Stomach smooth muscle (tissue), 2 donors: Measurements from ENCODE around the gene SIK2.
A peak's percentile ranks its signal among the peaks of the same experiment; 100 is the strongest.

Source experiments
- H3K27ac ChIP-seq: one replicate; pipeline ENCODE4 v1.7.0; 2013; ENCODE audit warnings: mild to moderate bottlenecking, low read length, inconsistent platforms
- H3K27me3 ChIP-seq, 2 donors: one replicate each; pipeline ENCODE4 v1.7.0; 2013; ENCODE audit warnings: low read length in 2 of 2; ENCODE audit not compliant: insufficient read depth in 2 of 2, control insufficient read depth in 1 of 2
- H3K36me3 ChIP-seq, 2 donors: one replicate each; pipeline ENCODE4 v1.7.0; 2013; ENCODE audit warnings: low read length in 2 of 2; ENCODE audit not compliant: control insufficient read depth in 2 of 2, insufficient read depth in 2 of 2
- H3K4me1 ChIP-seq: one replicate; pipeline ENCODE4 v1.7.0; 2013; ENCODE audit warnings: low read length; ENCODE audit not compliant: control insufficient read depth, insufficient read depth
- H3K4me3 ChIP-seq, 2 donors: one replicate each; pipeline ENCODE4 v1.7.0; 2013; ENCODE audit warnings: low read length in 2 of 2
- H3K9ac ChIP-seq, 2 donors: one replicate each; pipeline ENCODE4 v1.7.0; 2013; ENCODE audit warnings: low read length in 2 of 2, mild to moderate bottlenecking in 1 of 2
- H3K9me3 ChIP-seq, 2 donors: one replicate each; pipeline ENCODE4 v1.7.0; 2013; ENCODE audit warnings: low read length in 2 of 2; ENCODE audit not compliant: control insufficient read depth in 2 of 2
- donor health status: healthy.
- donor health status: Pancreatic carcinoma.

The SIK2 gene

GRCh38 chr11:111729071-111729830 is 127.0 kb downstream of the SIK2 start:
- Histone ChIP-seq H3K9me3 (no peaks in the 10 kb centered on the region), H3K4me3 (no peak overlapping the region), H3K9ac (peak overlapping the region in 1 of 2 donors; percentile 29), H3K36me3 (peaks cover 22% of the 10 kb centered on the region in 2 donors), H3K27ac (peak overlapping the region; percentile 53), H3K4me1 (peaks cover 47% of the 10 kb centered on the region), H3K27me3 (no peaks in the 10 kb centered on the region)

- no peak overlapping the region for H3K4me3 ChIP-seq
- peak overlapping the region; percentile 53 for H3K27ac ChIP-seq
- no peaks in the 10 kb centered on the region for H3K9me3 ChIP-seq
- H3K9ac ChIP-seq = peak overlapping the region in 1 of 2 donors; percentile 6
- H3K27me3 ChIP-seq = no peaks in the 10 kb centered on the region
- peaks cover 54% of the 10 kb centered on the region for H3K4me1 ChIP-seq
- H3K36me3 ChIP-seq = peaks cover 16% of the 10 kb centered on the region in 2 donors
Measured at GRCh38 chr11:111729831-111730311, 127.6 kb downstream of the SIK2 start.

DNA sequence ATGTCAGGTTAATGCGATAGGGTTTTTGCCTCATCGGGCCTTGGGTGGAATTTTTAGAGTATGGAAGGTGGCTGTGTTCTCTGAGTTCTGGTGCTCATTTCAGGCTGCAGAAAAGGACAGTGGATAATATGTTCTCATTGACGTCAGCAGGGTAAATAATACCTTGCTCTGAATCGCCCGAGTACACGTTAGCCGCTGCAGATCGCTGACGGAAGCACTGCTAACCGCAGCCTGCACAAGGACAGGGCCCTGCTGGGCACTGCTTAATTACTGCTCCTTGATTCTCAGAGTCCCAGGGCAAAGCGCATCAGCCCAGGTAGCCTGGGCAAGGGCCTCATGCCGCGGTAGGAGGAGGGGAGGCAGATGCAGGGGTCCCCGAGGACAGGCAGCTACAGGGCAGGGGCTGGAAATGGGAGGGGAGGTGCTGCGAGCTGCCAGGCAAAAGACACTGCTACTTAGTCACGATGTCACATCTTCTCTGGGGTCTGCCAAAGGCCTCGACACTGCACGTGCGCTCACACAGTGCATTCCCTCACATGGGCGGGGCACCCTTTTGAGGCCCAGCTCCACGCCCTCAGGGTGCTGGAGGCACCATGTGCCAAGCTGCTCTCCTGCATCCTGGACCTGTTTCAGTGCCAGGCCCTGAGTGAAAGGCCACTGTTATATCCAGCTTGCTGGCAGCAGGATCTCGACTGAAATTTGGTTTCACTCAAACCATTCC is 128.8 kb downstream of the SIK2 start:
- Histone ChIP-seq H3K36me3 (peaks cover 6 to 9% of the 10 kb centered on the region in 2 donors), H3K9ac (no peak overlapping the region), H3K27ac (peak overlapping the region; percentile 99), H3K4me1 (peaks cover 65% of the 10 kb centered on the region), H3K9me3 (no peaks in the 10 kb centered on the region), H3K4me3 (no peak overlapping the region), H3K27me3 (no peaks in the 10 kb centered on the region)

DNA sequence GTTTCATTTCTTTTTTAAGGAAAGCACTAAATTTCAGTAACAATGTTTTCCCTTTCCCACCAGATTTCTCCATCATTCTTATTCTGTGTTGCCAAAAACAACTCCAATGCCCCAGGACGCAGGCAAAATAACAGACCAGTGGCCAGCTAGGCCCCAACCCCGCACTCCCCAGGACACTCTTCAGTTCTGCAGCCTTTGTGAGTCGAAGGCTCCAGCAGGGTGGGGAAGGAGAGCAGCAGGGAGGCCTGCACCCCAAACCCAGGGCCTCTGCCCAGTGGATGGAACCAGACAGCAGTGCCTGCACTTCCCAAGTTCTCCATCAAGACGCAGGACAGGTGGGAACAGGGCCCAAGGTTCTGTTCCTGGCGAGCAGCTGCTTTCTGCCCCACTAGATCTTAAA is 129.6 kb downstream of the SIK2 start:
- peak overlapping the region; percentile 99 for H3K27ac ChIP-seq
- peaks cover 73% of the 10 kb centered on the region for H3K4me1 ChIP-seq
- H3K4me3 ChIP-seq = no peak overlapping the region
- peaks cover 0 to 7% of the 10 kb centered on the region in 2 donors for H3K36me3 ChIP-seq
- H3K27me3 ChIP-seq = no peaks in the 10 kb centered on the region
- H3K9me3 ChIP-seq = no peaks in the 10 kb centered on the region
- H3K9ac ChIP-seq = no peak overlapping the region

DNA sequence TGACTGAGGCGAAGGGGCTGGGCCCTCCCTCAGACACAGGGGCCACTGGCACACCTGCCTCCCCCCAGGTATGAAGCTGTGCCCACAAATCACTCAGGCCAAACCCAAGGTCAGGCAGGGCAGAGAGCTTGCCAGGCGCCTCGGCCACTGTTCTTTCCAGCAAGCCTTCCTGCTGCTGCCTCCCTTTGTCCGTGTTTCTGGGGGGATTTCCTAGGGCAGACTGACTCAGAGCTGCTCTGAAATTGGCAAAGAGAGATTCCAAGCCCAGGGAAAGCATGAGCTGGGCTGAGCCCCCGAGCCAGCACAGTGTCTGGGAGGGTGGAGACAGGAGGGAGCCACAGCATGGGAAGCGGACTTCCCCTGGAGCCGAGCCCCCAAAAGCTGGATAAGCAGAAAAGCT is 130.8 kb downstream of the SIK2 start:
- Histone ChIP-seq H3K27me3 (no peaks in the 10 kb centered on the region), H3K27ac (peak overlapping the region; percentile 99), H3K9me3 (no peaks in the 10 kb centered on the region), H3K36me3 (peaks cover 0 to under 1% of the 10 kb centered on the region in 2 donors), H3K4me1 (peaks cover 85% of the 10 kb centered on the region), H3K9ac (peak overlapping the region; percentile 61 to 72), H3K4me3 (peak overlapping the region in 1 of 2 donors; percentile 49)

DNA sequence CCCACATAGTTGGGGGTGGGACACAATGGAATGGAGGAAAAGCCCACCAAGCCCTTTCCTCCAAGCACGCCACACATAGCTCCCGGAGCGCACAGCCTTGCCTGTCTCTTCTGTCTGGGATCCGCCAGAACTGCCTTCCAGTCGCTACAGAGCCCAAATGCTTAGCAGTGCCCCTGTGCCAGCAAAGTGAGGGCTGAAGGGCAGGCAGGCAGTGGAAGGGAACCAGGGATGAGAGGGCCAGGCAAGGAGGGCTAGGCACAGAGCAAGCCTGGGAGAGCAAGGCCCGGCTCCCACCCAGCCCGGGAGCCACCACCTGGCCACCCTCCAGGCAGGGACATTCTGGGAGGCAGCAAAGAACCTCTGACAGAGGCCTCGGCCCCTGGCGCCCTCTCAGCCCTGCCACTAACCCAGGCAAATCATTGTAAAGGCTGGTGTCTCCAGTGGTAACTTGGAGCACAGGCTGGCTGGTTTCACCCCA is 131.4 kb downstream of the SIK2 start:
- H3K27ac ChIP-seq = peak overlapping the region; percentile 99
- H3K4me1 ChIP-seq = peaks cover 91% of the 10 kb centered on the region
- peak overlapping the region in 1 of 2 donors; percentile 49 for H3K4me3 ChIP-seq
- H3K27me3 ChIP-seq = no peaks in the 10 kb centered on the region
- peak overlapping the region; percentile 61 to 72 for H3K9ac ChIP-seq
- no peaks in the 10 kb centered on the region for H3K9me3 ChIP-seq
- H3K36me3 ChIP-seq = peaks cover 0 to 2% of the 10 kb centered on the region in 2 donors

- H3K4me3 ChIP-seq = peak overlapping the region in 1 of 2 donors; percentile 71
- H3K27ac ChIP-seq = peak overlapping the region; percentile 99
- no peaks in the 10 kb centered on the region for H3K9me3 ChIP-seq
- H3K9ac ChIP-seq = peak overlapping the region; percentile 61 to 91
- peaks cover 89% of the 10 kb centered on the region for H3K4me1 ChIP-seq
- peaks cover 0 to 2% of the 10 kb centered on the region in 2 donors for H3K36me3 ChIP-seq
- H3K27me3 ChIP-seq = no peaks in the 10 kb centered on the region
Measured at GRCh38 chr11:111734101-111734953, 132.1 kb downstream of the SIK2 start.

- no peaks in the 10 kb centered on the region for H3K9me3 ChIP-seq
- no peaks in the 10 kb centered on the region for H3K27me3 ChIP-seq
- H3K4me1 ChIP-seq = peaks cover 84% of the 10 kb centered on the region
- H3K4me3 ChIP-seq = peak overlapping the region in 1 of 2 donors; percentile 71
- H3K27ac ChIP-seq = peak overlapping the region; percentile 99
- H3K36me3 ChIP-seq = peaks cover 0 to 2% of the 10 kb centered on the region in 2 donors
- H3K9ac ChIP-seq = peak overlapping the region; percentile 61 to 91
Measured at GRCh38 chr11:111734954-111735261, 132.7 kb downstream of the SIK2 start.

DNA sequence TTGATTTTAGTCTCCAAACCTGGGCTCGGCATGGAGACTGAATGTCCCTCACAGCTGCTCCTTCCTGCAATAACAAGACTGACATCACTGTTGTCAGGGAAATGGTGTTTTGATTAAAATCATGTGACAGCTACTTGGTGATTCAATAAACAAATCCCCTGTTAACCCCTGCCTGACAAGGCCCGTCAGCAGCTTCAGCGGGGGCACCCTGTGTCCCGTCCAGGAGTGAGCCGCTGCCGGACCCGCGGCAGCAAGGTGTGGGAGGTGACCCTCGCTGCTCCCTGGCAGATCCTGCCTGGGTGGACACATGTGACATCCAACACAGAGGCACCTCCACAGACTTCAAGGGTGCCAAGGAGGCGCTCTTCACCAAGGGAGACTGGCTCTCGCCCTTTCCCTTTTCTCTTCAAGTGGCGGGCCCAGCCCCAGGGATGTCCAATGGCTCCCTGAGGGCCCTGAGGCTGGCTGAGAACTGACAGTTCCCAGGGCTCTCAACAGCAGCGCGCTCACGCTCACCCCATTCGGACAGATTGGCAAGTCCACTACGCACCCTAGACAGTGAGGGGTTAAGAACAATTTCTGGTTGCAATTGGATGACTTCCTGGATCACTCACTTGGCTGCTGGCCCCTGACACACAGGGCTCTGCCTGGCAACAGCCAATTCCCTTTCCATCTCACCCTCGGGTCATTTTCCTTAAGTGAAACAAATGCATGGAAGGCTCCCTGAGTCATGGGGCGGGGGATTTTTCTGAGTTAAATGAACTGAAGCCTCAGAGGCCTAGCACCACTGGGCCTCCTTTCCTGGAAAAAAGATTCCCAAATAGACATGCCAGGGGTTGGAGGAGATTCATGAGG is 133.2 kb downstream of the SIK2 start:
- peaks cover 79% of the 10 kb centered on the region for H3K4me1 ChIP-seq

More for the DNA sequence above, 133.2 kb downstream of the SIK2 start:
- Histone ChIP-seq H3K9me3 (no peaks in the 10 kb centered on the region), H3K27ac (peak overlapping the region; percentile 99), H3K36me3 (peaks cover 2% of the 10 kb centered on the region in 2 donors), H3K4me3 (peak overlapping the region; percentile 34 to 71), H3K9ac (peak overlapping the region; percentile 61 to 91), H3K27me3 (no peaks in the 10 kb centered on the region)
